GM19395 (cell line): ENCODE measurements around the gene C3orf20.

ENCODE experiments used
- ATAC-seq: cut with Tn5 transposase; IDR thresholded peaks from one replicate; pipeline ENCODE4 v1.9.1; 2021; ENCODE audit warnings: mild to moderate bottlenecking, moderate library complexity; ENCODE audit not compliant: unreplicated experiment

The C3orf20 gene

GRCh38 chr3:14674841-14675240 lies at the start of gene C3orf20:
Gene C3orf20, plus strand, starts transcription at chr3:14675141. Its CDS starts 7,573 bp downstream, at chr3:14682714.
- no peak for ATAC-seq

GRCh38 chr3:14625443-14625842 lies 49.5 kb upstream of the C3orf20 start:
- no peak for ATAC-seq

- ATAC-seq: no peak
These were observed 47.1 kb upstream of the C3orf20 start for GRCh38 chr3:14627815-14628214.

- ATAC-seq: no peak
These were observed 46.5 kb upstream of the C3orf20 start for GRCh38 chr3:14628406-14628805.

- no peak for ATAC-seq
These were observed 44.4 kb upstream of the C3orf20 start for GRCh38 chr3:14630404-14631100.

GRCh38 chr3:14631101-14631497 lies 43.8 kb upstream of the C3orf20 start:
- ATAC-seq: no peak

GRCh38 chr3:14631687-14632441 lies 43.1 kb upstream of the C3orf20 start:
- no peak for ATAC-seq

- ATAC-seq: no peak
These were observed 42.5 kb upstream of the C3orf20 start for GRCh38 chr3:14632442-14632930.

- ATAC-seq: no peak
These were observed 41.5 kb upstream of the C3orf20 start for GRCh38 chr3:14633417-14633816.

- peak; percentile 62 for ATAC-seq
These were observed 41.0 kb upstream of the C3orf20 start for GRCh38 chr3:14633819-14634424.

- no peak for ATAC-seq
These were observed 40.1 kb upstream of the C3orf20 start for GRCh38 chr3:14634763-14635400.

- no peak for ATAC-seq
These were observed 38.3 kb upstream of the C3orf20 start for GRCh38 chr3:14636496-14637087.

GRCh38 chr3:14640157-14640562 lies 34.8 kb upstream of the C3orf20 start:
- ATAC-seq: no peak

- ATAC-seq: no peak
These were observed 34.2 kb upstream of the C3orf20 start for GRCh38 chr3:14640734-14641133.

- ATAC-seq: no peak
These were observed 33.6 kb upstream of the C3orf20 start for GRCh38 chr3:14641346-14641745.

- no peak for ATAC-seq
These were observed 29.5 kb upstream of the C3orf20 start for GRCh38 chr3:14645453-14645852.

GRCh38 chr3:14646131-14646573 lies 28.8 kb upstream of the C3orf20 start:
- no peak for ATAC-seq

GRCh38 chr3:14646589-14647413 lies 28.1 kb upstream of the C3orf20 start:
- no peak for ATAC-seq

GRCh38 chr3:14647976-14648955 lies 26.7 kb upstream of the C3orf20 start:
- no peak for ATAC-seq
